Measurements from ENCODE around the gene FCRL3. TPM values are rescaled to one million over a fixed set of nuclear protein-coding genes. Genes with fewer than 3 reads are reported as not detected.
A peak's percentile ranks its signal among the peaks of the same experiment; 100 is the strongest.

FCRL3 gene
- polyA plus RNA-seq, 4 donors: 0.04 to 0.33 (median 0.06) TPM; not detected in 1

DNA sequence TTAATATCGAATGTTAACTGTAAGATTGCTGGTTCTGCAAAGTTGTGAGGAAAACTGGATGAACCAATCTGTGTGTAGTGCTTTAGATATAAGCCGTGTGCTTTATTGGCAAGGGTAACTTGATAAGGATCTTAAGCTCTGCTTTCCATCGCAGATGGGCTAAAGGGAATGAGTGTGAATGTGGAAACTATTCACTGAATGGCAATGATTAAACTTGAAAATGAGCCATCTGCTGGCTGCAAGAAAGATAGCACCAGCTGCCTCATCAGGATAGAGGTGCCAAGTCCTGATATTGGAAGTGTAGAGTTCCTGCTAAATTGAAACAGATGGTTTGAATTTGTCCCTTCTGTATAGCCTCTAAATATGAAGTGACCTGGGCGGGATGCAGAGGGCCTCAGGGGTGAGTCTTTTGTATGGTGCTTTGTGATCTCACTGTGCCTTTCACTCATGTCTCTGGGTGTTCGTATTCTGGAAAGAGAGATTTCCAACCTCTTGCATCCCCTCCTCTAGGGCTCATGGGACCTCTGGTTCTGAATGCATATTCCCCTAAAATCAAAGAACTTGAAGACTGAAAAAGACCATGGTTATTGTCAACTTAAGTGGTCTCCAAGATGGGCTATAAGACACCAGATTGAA lies 9.2 kb downstream of the FCRL3 start:
- peak in 2 of 4 donors; percentile 2 to 5 for DNase-seq (ENCODE audit: low read depth in 4 of 4, low spot score in 3 of 4)

- no peak for DNase-seq (ENCODE audit: low read depth in 4 of 4, low spot score in 3 of 4)
Measured at GRCh38 chr1:157682710-157683437, 17.7 kb downstream of the FCRL3 start.

GRCh38 chr1:157678721-157679120 lies 21.8 kb downstream of the FCRL3 start:
- DNase-seq (ENCODE audit: low read depth in 4 of 4, low spot score in 3 of 4): no peak

DNA sequence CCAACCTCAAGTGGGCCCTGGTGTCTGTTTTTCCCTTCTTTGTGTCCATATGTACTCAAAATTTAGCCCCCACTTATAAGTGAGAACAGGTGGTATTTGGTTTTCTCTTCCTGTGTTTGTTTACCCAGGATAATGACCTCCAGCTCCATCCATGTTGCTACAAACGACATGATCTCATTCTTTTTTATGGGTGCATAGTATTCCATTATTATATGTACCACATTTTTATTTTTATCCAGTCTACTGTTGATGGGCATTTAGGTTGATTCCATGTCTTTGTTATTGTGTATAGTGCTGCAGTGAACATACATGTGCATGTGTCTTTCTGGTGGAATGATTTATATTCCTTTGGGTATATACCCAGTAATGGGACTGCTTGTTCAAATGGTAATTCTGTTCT lies 27.6 kb downstream of the FCRL3 start:
- DNase-seq (ENCODE audit: low read depth in 4 of 4, low spot score in 3 of 4): no peak

GRCh38 chr1:157671895-157672294 lies 28.7 kb downstream of the FCRL3 start:
- no peak for DNase-seq (ENCODE audit: low read depth in 4 of 4, low spot score in 3 of 4)

DNA sequence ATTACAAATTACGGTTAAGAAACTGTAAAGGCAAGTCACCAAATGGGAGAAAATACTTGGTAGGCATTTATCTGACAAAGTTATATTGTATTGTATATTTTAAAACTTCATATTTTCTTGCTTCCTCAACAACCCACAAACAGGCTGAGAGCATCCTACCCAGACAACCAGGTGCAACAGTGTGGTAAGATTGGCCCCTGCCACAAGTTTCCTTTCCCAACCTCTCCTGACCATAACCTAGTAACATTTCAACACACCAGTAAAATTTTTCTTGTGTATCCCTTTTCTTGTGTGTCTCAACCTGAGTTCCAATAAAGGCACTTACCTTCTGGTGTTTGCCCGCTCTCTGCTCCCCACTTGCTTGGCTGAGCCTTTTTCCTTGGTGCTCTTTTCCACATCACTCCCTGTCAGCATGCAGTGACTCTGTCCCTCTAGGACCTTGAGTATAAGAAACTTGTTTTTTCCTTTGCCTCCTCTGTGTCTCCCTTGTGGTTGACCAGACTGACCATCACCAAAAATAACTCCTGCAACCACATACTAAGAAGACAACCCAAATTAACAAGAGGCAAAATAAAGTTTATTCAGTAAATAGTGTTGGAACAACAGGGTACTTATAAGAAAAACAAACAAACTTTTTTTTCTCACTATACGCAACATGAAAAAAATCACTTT lies 40.9 kb downstream of the FCRL3 start:
- DNase-seq (ENCODE audit: low read depth in 4 of 4, low spot score in 3 of 4): no peak

DNA sequence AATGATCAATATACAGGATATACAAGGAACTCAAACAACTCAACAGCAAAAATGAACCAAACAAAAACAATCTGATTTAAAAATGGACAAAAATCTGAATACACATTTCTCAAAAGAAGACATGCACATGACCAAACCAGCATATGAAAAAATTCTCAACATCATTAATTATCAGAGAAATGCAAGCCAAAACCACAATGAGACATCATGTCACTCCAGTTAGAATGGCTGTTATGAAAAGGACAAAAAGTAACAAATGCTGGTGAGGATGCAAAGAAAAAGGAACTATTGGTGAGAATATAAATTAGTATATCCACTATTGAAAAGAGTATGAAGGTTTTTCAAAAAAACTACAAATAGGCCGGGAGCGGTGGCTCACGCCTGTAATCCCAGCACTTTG lies 42.0 kb downstream of the FCRL3 start:
- no peak for DNase-seq (ENCODE audit: low read depth in 4 of 4, low spot score in 3 of 4)

DNA sequence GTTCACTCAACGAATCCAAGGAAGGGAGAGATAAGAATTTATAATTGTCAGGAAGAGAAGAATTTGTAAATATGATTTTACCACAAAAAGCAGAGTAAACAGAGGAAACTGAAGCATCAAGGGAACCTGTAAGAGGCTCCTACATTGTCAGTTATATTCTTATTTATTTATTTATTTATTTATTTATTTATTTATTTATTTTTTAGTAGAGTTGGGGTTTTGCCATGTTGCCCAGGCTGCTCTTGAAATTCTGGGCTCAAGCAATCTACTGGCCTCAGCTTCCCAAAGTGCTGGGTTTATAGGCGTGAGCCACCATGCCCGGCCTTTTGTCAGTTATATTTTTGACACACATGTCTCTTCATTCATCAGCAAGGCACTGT lies 47.1 kb downstream of the FCRL3 start:
- no peak for DNase-seq (ENCODE audit: low read depth in 4 of 4, low spot score in 3 of 4)

- DNase-seq (ENCODE audit: low read depth in 4 of 4, low spot score in 3 of 4): no peak
Measured at GRCh38 chr1:157652859-157653493, 47.6 kb downstream of the FCRL3 start.

GRCh38 chr1:157648317-157648716 lies 52.3 kb downstream of the FCRL3 start:
- DNase-seq (ENCODE audit: low read depth in 4 of 4, low spot score in 3 of 4): no peak

- no peak for DNase-seq (ENCODE audit: low read depth in 4 of 4, low spot score in 3 of 4)
Measured at GRCh38 chr1:157646144-157646543, 54.4 kb downstream of the FCRL3 start.

DNA sequence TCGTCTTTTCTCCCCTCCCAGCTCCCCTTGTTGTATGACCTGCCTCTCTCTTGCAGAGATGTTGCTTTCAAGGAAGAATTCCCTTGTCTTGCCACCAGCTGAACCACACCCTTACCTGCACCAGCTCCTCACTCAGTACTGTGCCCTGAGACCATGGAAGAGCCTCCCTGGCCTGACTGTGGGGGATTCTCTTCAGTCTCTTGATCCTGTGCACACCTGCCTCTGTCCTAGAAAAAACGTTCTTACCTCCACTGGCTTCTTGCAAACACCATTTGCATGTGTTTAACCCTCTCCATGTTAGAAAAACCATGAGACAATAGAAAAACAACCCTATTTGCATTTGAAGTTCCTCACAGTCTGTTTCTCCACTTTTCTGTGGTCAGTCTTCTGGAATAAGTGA lies 59.4 kb downstream of the FCRL3 start:
- no peak for DNase-seq (ENCODE audit: low read depth in 4 of 4, low spot score in 3 of 4)

GRCh38 chr1:157639800-157640199 lies 60.8 kb downstream of the FCRL3 start:
- no peak for DNase-seq (ENCODE audit: low read depth in 4 of 4, low spot score in 3 of 4)

- DNase-seq (ENCODE audit: low read depth in 4 of 4, low spot score in 3 of 4): no peak
Measured at GRCh38 chr1:157628773-157629172, 71.8 kb downstream of the FCRL3 start.

Other genes with a start within 250 kb of the FCRL3 start
- under 1 TPM; 0.05 to 0.07 (median 0.06) TPM for gene FCRL5, start 148.3 kb downstream of the FCRL3 start, polyA plus RNA-seq (ENCODE audit: insufficient read length in 4 of 4)
- not detected for gene FCRL4, start 102.7 kb downstream of the FCRL3 start, polyA plus RNA-seq (ENCODE audit: insufficient read length in 4 of 4)
- gene FCRL2, start 76.4 kb upstream of the FCRL3 start, polyA plus RNA-seq (ENCODE audit: insufficient read length in 4 of 4): under 1 TPM in 1 of 4 donors, not detected in 3; 0.04 TPM
- gene FCRL1, start 119.4 kb upstream of the FCRL3 start, polyA plus RNA-seq (ENCODE audit: insufficient read length in 4 of 4): under 1 TPM in 3 of 4 donors, not detected in 1; 0.10 to 0.20 (median 0.15) TPM
- gene CD5L, start 141.0 kb upstream of the FCRL3 start, polyA plus RNA-seq (ENCODE audit: insufficient read length in 4 of 4): not detected

Data from right renal pelvis (tissue), 4 donors.